HEK293 (cell line): ENCODE measurements around the gene CENPF.
"Not testable (repeated sequence)": the region's sequence is repeated elsewhere in the genome, so short reads cannot be mapped to it uniquely, and the experiment has no call there.

Experiments used
- CTCF ChIA-PET: fragments of 350-600 bp; formaldehyde crosslinking; extraction: SDS; loops from one replicate; lab custom pipeline; 2021; ENCODE audit warnings: antibody characterized with exemption; lab: Yijun Ruan, JAX
- POLR2A ChIA-PET: fragments of 300-600 bp; formaldehyde crosslinking; extraction: SDS; loops from one replicate; lab custom pipeline; 2020; ENCODE audit warnings: antibody characterized with exemption, inconsistent platforms; lab: Yijun Ruan, JAX
- H3K27ac ChIP-seq: fragments of 200-500 bp; sonication (Bioruptor generic); 2 replicates; pipeline ENCODE4 v1.5.1; 2014; ENCODE audit warnings: low read depth, low read length, control low read depth, inconsistent platforms; ENCODE audit errors: extremely low read depth
- H3K36me3 ChIP-seq, 2 experiments: fragments of 200-500 bp in 1 of 2; sonication (Bioruptor generic) in 1 of 2; 1 replicate in 1 of 2; 2 replicates in 1 of 2; pipeline ENCODE4 v1.5.1; 2014 to 2017; ENCODE audit warnings: inconsistent platforms in 2 of 2, low read length in 2 of 2; ENCODE audit not compliant: control insufficient read depth in 2 of 2, insufficient read depth in 1 of 2
- H3K4me1 ChIP-seq: fragments of 200-500 bp; sonication (Bioruptor generic); 2 replicates; pipeline ENCODE4 v1.5.1; 2014; ENCODE audit warnings: mild to moderate bottlenecking, low read length, inconsistent platforms; ENCODE audit not compliant: control insufficient read depth, insufficient read depth
- H3K4me3 ChIP-seq: 2 replicates; pipeline ENCODE4 v1.5.1; 2011; ENCODE audit warnings: low read depth, mild to moderate bottlenecking, control low read depth, low read length, moderate library complexity
- H3K9me3 ChIP-seq: fragments of 200-500 bp; sonication (Bioruptor generic); 2 replicates; pipeline ENCODE4 v1.5.1; 2014; ENCODE audit warnings: low read depth, low read length, inconsistent platforms; ENCODE audit not compliant: control insufficient read depth, insufficient read depth
- TCF7L2 ChIP-seq: IDR thresholded peaks from 2 replicates; pipeline ENCODE4 v1.6.1; 2011; ENCODE audit warnings: low read depth, mild to moderate bottlenecking, inconsistent platforms, low read length, moderate library complexity, borderline replicate concordance
- ZNF146 ChIP-seq: fragments of 450-650 bp; formaldehyde crosslinking; IDR thresholded peaks from 2 replicates; pipeline ENCODE4 v1.5.1; 2016; ENCODE audit warnings: missing biosample characterization, missing genetic modification characterization
- ZNF202 ChIP-seq: fragments of 450-650 bp; formaldehyde crosslinking; IDR thresholded peaks from 2 replicates; pipeline ENCODE4 v1.5.1; 2016; ENCODE audit warnings: missing biosample characterization, missing genetic modification characterization, borderline replicate concordance
- ZNF280D ChIP-seq: fragments of 450-650 bp; formaldehyde crosslinking; IDR thresholded peaks from 2 replicates; pipeline ENCODE4 v1.5.1; 2016; ENCODE audit warnings: missing biosample characterization, missing genetic modification characterization
- ZNF423 ChIP-seq: fragments of 450-650 bp; formaldehyde crosslinking; IDR thresholded peaks from 2 replicates; pipeline ENCODE4 v1.5.1; 2016; ENCODE audit warnings: missing biosample characterization, missing genetic modification characterization
- ZNF560 ChIP-seq: fragments of 450-650 bp; formaldehyde crosslinking; IDR thresholded peaks from 2 replicates; pipeline ENCODE4 v1.5.1; 2017; ENCODE audit warnings: missing biosample characterization, missing genetic modification characterization, borderline replicate concordance
- ZNF580 ChIP-seq: fragments of 450-650 bp; formaldehyde crosslinking; IDR thresholded peaks from 2 replicates; pipeline ENCODE4 v1.5.1; 2016; ENCODE audit warnings: missing biosample characterization, missing genetic modification characterization
- ZNF701 ChIP-seq: fragments of 450-650 bp; formaldehyde crosslinking; IDR thresholded peaks from 2 replicates; pipeline ENCODE4 v1.5.1; 2016; ENCODE audit warnings: missing biosample characterization, missing genetic modification characterization

CENPF gene

DNA sequence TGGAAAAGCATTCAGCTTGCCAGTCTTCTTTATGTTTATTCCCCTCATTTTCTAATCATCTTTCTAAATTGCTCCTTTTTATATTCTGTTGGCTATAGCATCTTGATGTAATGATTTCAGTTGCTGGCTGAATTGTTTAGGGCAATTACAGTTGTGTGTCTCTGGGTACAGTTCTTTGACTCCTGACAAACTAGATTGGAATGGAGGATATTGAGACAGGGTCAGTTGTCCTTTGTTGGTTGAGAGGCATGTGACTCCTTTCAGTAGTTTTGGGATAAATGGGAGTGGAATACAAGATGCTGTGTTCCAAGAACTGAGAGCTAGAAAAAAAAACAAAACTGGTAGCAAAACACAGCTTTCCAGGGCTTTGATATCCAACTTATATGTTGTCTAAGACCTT is 1.5 kb downstream of the CENPF start:
- Histone ChIP-seq H3K36me3 (peaks cover 5 to 21% of the 10 kb centered on the region in 2 experiments), H3K4me3 (peak overlapping the region; percentile 95), H3K9me3 (peaks cover 2% of the 10 kb centered on the region; the same call in 1 of the 2 replicates), H3K27ac (no peak overlapping the region), H3K4me1 (no peaks in the 10 kb centered on the region)
- ChIA-PET CTCF (interaction anchor here (0.6 to 1.6 kb wide), 7 partner anchors 14 to 1003 kb away, joined by 3 to 5 read pairs (median 3); no protein-coding TSS in a partner anchor), POLR2A (interaction anchor here (0.7 kb wide), 1 partner anchor 16 kb away, joined by 4 read pairs; no protein-coding TSS in a partner anchor)
- no peak for TF ChIP-seq ZNF560

DNA sequence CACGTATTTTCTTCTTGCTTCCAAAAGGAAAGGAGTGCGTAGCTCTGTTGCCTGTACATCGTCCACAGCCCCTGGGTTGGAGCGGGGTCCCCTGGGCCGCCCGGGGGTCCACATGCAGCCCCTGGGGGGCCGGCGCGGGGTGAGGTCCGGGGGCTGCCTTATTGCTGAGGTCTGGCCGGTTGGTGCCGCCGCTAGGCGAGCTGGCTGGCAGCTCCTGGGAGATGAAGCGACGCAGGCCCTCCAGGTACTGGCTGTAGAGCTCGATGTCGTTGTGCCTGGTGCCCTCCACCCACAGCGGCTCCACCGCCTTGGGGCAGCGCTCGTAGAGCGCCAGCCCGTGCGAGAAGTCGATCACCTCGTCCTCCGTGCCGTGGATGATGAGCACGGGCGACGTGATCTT is 2.5 kb downstream of the CENPF start:
- H3K9me3 ChIP-seq, H3K4me1 ChIP-seq, H3K4me3 ChIP-seq, H3K27ac ChIP-seq: not testable (repeated sequence)
- ChIA-PET POLR2A (interaction anchor here (0.7 kb wide), 1 partner anchor 15 kb away, joined by 4 read pairs; no protein-coding TSS in a partner anchor), CTCF (interaction anchor here (0.6 to 1.0 kb wide), 7 partner anchors 22 to 673 kb away, joined by 3 to 6 read pairs (median 3); no protein-coding TSS in a partner anchor)
- peaks cover 10 to 23% of the 10 kb centered on the region in 2 experiments for H3K36me3 ChIP-seq

DNA sequence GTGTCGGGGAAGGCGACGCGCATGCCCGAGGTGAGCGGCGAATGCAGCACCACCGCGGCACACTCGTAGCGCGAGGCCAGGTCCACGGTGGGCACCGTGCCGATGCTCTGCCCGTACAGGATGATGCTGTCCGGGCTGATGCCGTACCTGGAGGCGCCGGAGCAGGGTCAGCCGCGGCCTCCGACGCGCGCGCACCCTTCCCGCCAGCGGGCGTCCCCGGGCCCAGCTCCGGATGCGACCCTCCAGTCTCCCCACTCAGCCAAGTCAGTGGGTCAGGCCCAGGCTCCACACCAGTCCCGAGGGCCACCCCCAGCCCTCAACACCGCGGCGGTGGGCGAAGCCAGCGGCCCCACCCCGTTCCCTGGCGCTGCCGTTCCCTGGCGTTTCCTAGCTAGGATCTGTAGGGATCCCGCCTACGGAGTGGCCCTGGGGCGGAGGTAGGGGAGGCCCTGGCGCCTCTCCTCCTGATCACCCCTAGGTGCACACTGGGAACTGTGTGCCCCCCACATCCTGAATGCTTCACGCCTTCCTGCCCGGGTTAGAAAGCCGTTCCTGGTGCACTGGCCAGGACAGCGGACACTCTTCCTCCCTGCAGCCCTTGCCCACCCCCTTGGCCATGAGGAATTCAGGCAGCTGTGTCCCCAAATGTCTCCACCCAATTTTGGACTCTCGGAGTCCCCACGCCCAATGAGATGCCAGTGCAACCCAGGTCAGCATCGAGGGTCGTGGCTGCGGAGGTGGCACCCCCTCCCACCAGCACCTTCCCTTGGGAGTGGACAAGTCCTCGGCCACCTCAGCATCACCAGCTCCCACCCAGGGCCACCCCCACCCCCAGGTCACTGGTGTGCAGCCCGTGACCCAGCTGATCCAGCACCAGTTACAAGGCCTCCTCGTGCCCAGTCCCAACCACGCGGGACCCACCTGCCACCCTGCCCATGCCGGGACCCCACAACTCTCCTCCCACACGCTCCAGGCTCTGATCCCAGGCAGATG is 3.2 kb downstream of the CENPF start:
- CTCF ChIA-PET: interaction anchor here (0.6 to 1.0 kb wide), 4 partner anchors 21 to 344 kb away, joined by 3 to 7 read pairs (median 3); no protein-coding TSS in a partner anchor
- H3K27ac ChIP-seq, H3K4me3 ChIP-seq, POLR2A ChIA-PET, H3K9me3 ChIP-seq, H3K4me1 ChIP-seq: not testable (repeated sequence)
- peaks cover 10 to 23% of the 10 kb centered on the region in 2 experiments for H3K36me3 ChIP-seq

- H3K9me3 ChIP-seq, H3K27ac ChIP-seq, H3K4me1 ChIP-seq, CTCF ChIA-PET, POLR2A ChIA-PET, H3K4me3 ChIP-seq: not testable (repeated sequence)
- H3K36me3 ChIP-seq: peaks cover 10 to 23% of the 10 kb centered on the region in 2 experiments
These were observed 4.7 kb downstream of the CENPF start for GRCh38 chr1:214607492-214608215.

- H3K27ac ChIP-seq, POLR2A ChIA-PET, H3K4me1 ChIP-seq, H3K4me3 ChIP-seq, CTCF ChIA-PET, H3K9me3 ChIP-seq: not testable (repeated sequence)
- peaks cover 10 to 23% of the 10 kb centered on the region in 2 experiments for H3K36me3 ChIP-seq
These were observed 5.3 kb downstream of the CENPF start for GRCh38 chr1:214608216-214608783.

GRCh38 chr1:214608817-214609216 is 5.8 kb downstream of the CENPF start:
- CTCF ChIA-PET, H3K9me3 ChIP-seq, POLR2A ChIA-PET, H3K4me1 ChIP-seq, H3K27ac ChIP-seq, H3K4me3 ChIP-seq: not testable (repeated sequence)
- H3K36me3 ChIP-seq: peaks cover 11 to 23% of the 10 kb centered on the region in 2 experiments

DNA sequence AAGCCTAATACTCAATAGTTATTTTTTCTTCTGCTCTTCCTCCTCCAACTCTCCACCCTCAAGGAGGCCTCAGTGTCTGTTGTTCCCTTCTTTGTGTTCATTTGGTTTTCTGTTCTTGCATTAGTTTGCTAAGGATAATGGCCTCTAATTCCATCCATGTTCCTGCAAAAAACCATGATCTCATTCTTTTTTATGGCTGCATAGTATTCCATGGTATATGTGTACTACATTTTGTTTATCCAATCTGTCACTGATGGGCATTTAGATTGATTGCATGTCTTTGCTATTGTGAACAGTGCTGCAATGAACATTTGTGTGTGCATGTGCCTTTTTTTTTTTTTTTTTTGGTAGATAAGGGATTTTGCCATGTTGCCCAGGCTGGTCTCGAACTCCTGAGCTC is 6.7 kb downstream of the CENPF start:
- Histone ChIP-seq H3K4me1 (no peaks in the 10 kb centered on the region), H3K36me3 (peaks cover 20 to 30% of the 10 kb centered on the region in 2 experiments), H3K4me3 (no peak overlapping the region), H3K27ac (no peak overlapping the region), H3K9me3 (peaks cover 2% of the 10 kb centered on the region; the same call in 1 of the 2 replicates)
- ChIA-PET POLR2A (no interaction called here), CTCF (interaction anchor here (0.7 kb wide), 1 partner anchor 330 kb away, joined by 3 read pairs; no protein-coding TSS in a partner anchor)
- TF ChIP-seq ZNF423 (tag by site-specific recombination): no peak
- peak; percentile 87; the same call in 1 of the 2 replicates for TF ChIP-seq ZNF280D
- TF ChIP-seq ZNF580 (tag by site-specific recombination): peak; percentile 95
- no peak for TF ChIP-seq ZNF701 (tag by site-specific recombination)
- no peak for TF ChIP-seq TCF7L2
- 0 out of 2 replicates have a peak, but pooled peaks have one; percentile 48 for TF ChIP-seq ZNF202
- peak; percentile 99 for TF ChIP-seq ZNF146 (tag by site-specific recombination)
